Gastroesophageal sphincter (tissue), 4 donors: Measurements from ENCODE around the gene DGKZ. TPM values are rescaled to one million over a fixed set of nuclear protein-coding genes. Genes with fewer than 3 reads are reported as not detected.

ENCODE experiments used
- ATAC-seq: fragments of 150-250 bp; one replicate; pipeline ENCODE4 v1.9.1; 2016; ENCODE audit warnings: mild to moderate bottlenecking, moderate library complexity
- H3K27ac ChIP-seq, 4 donors: fragments of 200-600 bp; sonication (generic) in 3 of 4; 1 replicate in 3 of 4; 2 replicates in 1 of 4; pipeline ENCODE4 v1.5.1; 2016 to 2019
- H3K27me3 ChIP-seq: fragments of 200-600 bp; sonication (generic); one replicate; pipeline ENCODE4 v1.5.1; 2019
- H3K36me3 ChIP-seq, 2 donors: fragments of 200-600 bp; sonication (generic); one replicate each; pipeline ENCODE4 v1.5.1; 2019; ENCODE audit warnings: control low read depth in 1 of 2
- H3K4me1 ChIP-seq, 3 donors: fragments of 200-600 bp; sonication (generic); 1 replicate in 2 of 3; 2 replicates in 1 of 3; pipeline ENCODE4 v1.5.1; 2016 to 2019; ENCODE audit warnings: control low read depth in 2 of 3
- H3K4me3 ChIP-seq, 2 donors: fragments of 200-600 bp; sonication (generic); one replicate each; pipeline ENCODE4 v1.5.1; 2019; ENCODE audit warnings: mild to moderate bottlenecking in 1 of 2, moderate library complexity in 1 of 2
- H3K9me3 ChIP-seq, 3 donors: fragments of 200-600 bp; sonication (generic); one replicate each; pipeline ENCODE4 v1.5.1; 2017 to 2019; ENCODE audit warnings: control low read depth in 2 of 3
- EP300 ChIP-seq: sonication (generic); formaldehyde crosslinking; IDR thresholded peaks from one replicate; pipeline ENCODE4 v1.6.1; 2017; ENCODE audit warnings: antibody characterized with exemption, mild to moderate bottlenecking
- POLR2A ChIP-seq, 2 donors: fragments of 450-650 bp; IDR thresholded peaks; one replicate each; pipeline ENCODE4 v1.6.1; 2017; ENCODE audit warnings: antibody characterized with exemption in 2 of 2, mild to moderate bottlenecking in 2 of 2, moderate library complexity in 1 of 2
- POLR2AphosphoS5 ChIP-seq: sonication (generic); formaldehyde crosslinking; IDR thresholded peaks from one replicate; pipeline ENCODE4 v1.6.1; 2017; ENCODE audit warnings: antibody characterized with exemption
- WGBS, 2 donors: methylation state at CpG; one replicate each; pipeline ENCODE4 v1.1.5; 2018; ENCODE audit warnings: low coverage in 1 of 2; 5-methylcytosine and 5-hydroxymethylcytosine counted together
- total RNA-seq, 4 donors: library from RNA; depleted of rRNA; stranded (reverse); fragments of >200 nt; gene quantifications; one replicate each; pipeline ENCODE4 v1.1.0, GENCODE V29; 2016
- TF ChIP-seq, protein P1 (sequence below), 4 experiments: fragments of 200-600 bp in 2 of 4; fragments of 450-650 bp in 2 of 4; sonication (generic) in 1 of 4; IDR thresholded peaks; one replicate each; pipeline ENCODE4 v1.5.1; 2017 to 2019; ENCODE audit warnings: antibody characterized with exemption in 4 of 4, mild to moderate bottlenecking in 2 of 4, moderate library complexity in 2 of 4

The DGKZ gene
- total RNA-seq, 4 donors from 2014 or later = 39.2 to 78.8 (median 46.5) TPM

GRCh38 chr11:46362156-46363030, 15.1 kb downstream of the DGKZ start:
- H3K27ac ChIP-seq = peak overlapping the region in 3 of 4 donors; percentile 83 to 84 (median 83)
- ATAC-seq = no peak
- peak overlapping the region; percentile 3 to 52 for H3K4me3 ChIP-seq
- H3K9me3 ChIP-seq = no peaks in the 10 kb centered on the region
- H3K27me3 ChIP-seq = no peaks in the 10 kb centered on the region
- H3K36me3 ChIP-seq = no peaks in the 10 kb centered on the region
- peaks cover 0 to 64% (median 31%) of the 10 kb centered on the region in 3 donors for H3K4me1 ChIP-seq
- WGBS, 2 donors = 40% methylated on average over 1 of the region's 20 CpGs
- TF ChIP-seq POLR2AphosphoS5 = no peak
- TF ChIP-seq, protein P1, sequence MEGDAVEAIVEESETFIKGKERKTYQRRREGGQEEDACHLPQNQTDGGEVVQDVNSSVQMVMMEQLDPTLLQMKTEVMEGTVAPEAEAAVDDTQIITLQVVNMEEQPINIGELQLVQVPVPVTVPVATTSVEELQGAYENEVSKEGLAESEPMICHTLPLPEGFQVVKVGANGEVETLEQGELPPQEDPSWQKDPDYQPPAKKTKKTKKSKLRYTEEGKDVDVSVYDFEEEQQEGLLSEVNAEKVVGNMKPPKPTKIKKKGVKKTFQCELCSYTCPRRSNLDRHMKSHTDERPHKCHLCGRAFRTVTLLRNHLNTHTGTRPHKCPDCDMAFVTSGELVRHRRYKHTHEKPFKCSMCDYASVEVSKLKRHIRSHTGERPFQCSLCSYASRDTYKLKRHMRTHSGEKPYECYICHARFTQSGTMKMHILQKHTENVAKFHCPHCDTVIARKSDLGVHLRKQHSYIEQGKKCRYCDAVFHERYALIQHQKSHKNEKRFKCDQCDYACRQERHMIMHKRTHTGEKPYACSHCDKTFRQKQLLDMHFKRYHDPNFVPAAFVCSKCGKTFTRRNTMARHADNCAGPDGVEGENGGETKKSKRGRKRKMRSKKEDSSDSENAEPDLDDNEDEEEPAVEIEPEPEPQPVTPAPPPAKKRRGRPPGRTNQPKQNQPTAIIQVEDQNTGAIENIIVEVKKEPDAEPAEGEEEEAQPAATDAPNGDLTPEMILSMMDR (IDR thresholded peaks at IDR 0.05) = no peak
- no peak for TF ChIP-seq EP300
- no peak for TF ChIP-seq POLR2A (IDR thresholded peaks at IDR 0.05)

GRCh38 chr11:46363031-46363407, 15.8 kb downstream of the DGKZ start:
- peaks cover 0 to 3% of the 10 kb centered on the region in 2 donors for H3K36me3 ChIP-seq
- TF ChIP-seq POLR2A (IDR thresholded peaks at IDR 0.05) = no peak
- TF ChIP-seq EP300 = no peak
- TF ChIP-seq, protein P1 (IDR thresholded peaks at IDR 0.05) = no peak
- TF ChIP-seq POLR2AphosphoS5 = no peak
- peak; percentile 69 for ATAC-seq
- peak overlapping the region in 3 of 4 donors; percentile 83 to 84 (median 83) for H3K27ac ChIP-seq
- no peaks in the 10 kb centered on the region for H3K9me3 ChIP-seq
- H3K27me3 ChIP-seq = no peaks in the 10 kb centered on the region
- WGBS, 2 donors = 7 to 48% methylated on average over 3 to 5 of the region's 9 CpGs
- H3K4me1 ChIP-seq = peaks cover 0 to 70% (median 36%) of the 10 kb centered on the region in 3 donors
- H3K4me3 ChIP-seq = peak overlapping the region in 1 of 2 donors; percentile 52

DNA sequence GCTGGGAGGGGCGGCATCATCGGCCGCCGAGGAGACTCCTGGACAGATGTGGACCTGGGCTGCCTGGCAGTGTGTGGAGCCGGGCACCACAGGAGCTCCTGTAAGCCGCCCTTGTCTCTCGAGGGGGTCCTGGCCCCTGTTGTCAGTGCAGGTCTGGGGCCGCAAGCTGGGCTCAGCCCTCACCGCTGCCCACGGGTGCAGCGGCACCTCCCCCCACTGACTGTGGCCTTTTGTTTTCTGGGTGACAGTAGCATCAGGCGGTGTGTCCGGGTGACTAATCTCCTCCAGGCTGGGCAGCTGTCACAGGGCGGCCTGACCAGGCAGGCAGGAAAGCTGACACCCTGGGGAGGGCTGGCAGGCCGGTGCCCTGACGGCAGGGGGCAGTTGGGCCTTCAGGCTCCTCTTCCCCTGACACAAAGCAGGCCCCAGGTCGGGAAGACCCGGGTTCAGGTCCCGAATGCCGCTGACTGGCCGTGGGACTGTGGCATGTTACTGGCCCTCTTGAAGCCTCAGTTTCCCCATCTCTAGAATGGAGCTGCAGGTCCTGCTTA, 16.3 kb downstream of the DGKZ start:
- no peak for ATAC-seq
- Histone ChIP-seq H3K36me3 (peaks cover 0 to 9% of the 10 kb centered on the region in 2 donors), H3K9me3 (no peaks in the 10 kb centered on the region), H3K27me3 (no peaks in the 10 kb centered on the region), H3K4me1 (peaks cover 0 to 75% (median 36%) of the 10 kb centered on the region in 3 donors), H3K27ac (peak overlapping the region in 3 of 4 donors; percentile 83 to 84 (median 83)), H3K4me3 (peak overlapping the region in 1 of 2 donors; percentile 52)
- no peak for TF ChIP-seq POLR2AphosphoS5
- no peak for TF ChIP-seq EP300
- TF ChIP-seq, protein P1 (IDR thresholded peaks at IDR 0.05) = peak in 1 of 4 experiments; percentile 5
- WGBS, 2 donors = 32 to 40% methylated on average over 5 of the region's 21 CpGs

DNA sequence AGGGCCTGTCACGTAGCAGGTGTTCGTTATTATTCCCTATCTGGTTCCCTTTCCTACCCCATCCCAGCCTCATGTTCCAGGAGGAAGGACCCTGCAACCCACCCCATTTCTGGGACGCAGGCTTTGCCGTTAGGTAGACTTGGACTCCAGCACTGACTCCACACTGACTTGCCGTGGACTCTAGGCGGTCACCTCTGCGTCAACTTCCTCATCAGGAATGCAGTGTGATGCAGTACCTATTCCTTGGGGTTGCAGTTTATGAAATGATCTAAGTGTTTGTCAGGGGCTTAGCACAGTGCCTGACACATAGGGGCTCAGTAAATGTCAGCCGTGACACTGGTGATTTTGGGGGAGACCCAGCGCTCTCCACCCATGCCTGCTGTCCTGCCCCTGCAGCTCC, 16.8 kb downstream of the DGKZ start:
- Histone ChIP-seq H3K27me3 (no peaks in the 10 kb centered on the region), H3K9me3 (no peaks in the 10 kb centered on the region), H3K4me1 (peaks cover 0 to 76% (median 36%) of the 10 kb centered on the region in 3 donors), H3K27ac (peak overlapping the region in 2 of 4 donors; percentile 83), H3K4me3 (no peak overlapping the region), H3K36me3 (peaks cover 0 to 14% of the 10 kb centered on the region in 2 donors)
- TF ChIP-seq POLR2A (IDR thresholded peaks at IDR 0.05) = no peak
- TF ChIP-seq, protein P1 (IDR thresholded peaks at IDR 0.05) = no peak
- no peak for TF ChIP-seq EP300
- no peak for TF ChIP-seq POLR2AphosphoS5
- 67 to 77% methylated on average over 7 to 8 of the region's 9 CpGs for WGBS, 2 donors
- ATAC-seq = no peak
